Fibroblast of skin of left biceps (primary cell): Measurements from ENCODE around the gene ZMAT1.
"Not testable (repeated sequence)": the region's sequence is repeated elsewhere in the genome, so short reads cannot be mapped to it uniquely, and the experiment has no call there.

Source experiments
- DNase-seq, 2 experiments: peaks; one replicate each; pipeline ENCODE4 v3.0.0-alpha.2; 2013; ENCODE audit warnings: low read depth in 2 of 2

ZMAT1 gene

DNA sequence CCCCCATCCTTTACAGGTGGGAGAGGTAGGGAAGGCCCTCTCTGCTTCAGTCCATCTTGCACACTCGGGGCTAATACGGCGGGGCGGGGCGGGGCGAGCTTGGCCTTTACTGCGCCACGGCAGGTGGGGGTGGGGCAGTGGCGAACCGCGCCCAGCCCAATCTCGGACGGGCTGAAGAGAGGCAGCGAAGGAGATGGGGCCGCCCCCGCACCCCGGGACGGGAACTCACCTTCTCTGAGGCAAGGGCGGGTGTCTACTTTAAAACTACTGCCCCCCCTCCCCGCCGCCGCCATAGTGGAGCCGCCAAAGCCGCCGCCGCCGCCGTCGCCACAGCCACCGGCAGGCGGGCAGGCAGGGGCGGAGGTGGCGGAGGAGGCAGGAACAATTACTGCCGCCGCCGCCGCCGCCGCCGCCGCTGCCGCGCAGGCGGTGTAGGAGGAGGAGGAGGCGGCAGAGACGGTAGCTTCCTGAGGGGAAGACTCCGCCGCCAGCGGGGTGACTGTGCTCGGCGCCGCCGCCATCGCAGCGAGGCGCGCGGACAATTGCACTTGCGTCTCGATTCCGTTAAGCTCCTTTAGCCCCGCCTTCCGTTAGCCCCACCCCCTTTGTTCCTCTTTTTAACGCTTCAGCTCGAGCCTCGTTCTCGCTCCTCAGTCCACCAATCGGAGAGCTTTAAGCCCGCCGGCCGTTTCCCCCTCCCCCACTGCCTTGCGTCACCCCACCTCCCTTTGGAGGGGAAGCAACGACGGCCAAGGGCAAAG lies at the start of gene ZMAT1:
Gene ZMAT1 (minus strand): TSS at position 540 of the 761 bp plus-strand sequence. CDS start 19 bp downstream, at position 521.
- DNase-seq: peak; percentile 52 to 55

DNA sequence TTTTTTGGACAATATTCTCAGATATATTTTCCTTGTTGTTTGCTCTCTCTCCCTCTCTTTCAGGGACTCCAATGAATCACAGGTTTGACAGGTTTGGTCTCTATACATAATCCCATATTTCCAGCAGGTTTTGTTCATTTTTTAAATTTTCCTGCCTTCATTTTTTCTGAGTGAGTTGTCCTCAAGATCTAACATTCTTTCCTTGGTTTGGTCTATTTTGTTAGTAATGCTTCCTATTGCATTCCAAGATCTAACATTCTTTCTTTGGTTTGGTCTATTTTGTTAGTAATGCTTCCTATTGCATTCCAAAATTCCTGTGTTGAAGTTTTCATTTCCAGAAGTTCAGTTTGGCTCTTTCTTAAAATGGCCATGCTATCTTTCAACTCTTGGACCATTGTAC lies 45.3 kb upstream of the ZMAT1 start:
- DNase-seq: no peak

DNA sequence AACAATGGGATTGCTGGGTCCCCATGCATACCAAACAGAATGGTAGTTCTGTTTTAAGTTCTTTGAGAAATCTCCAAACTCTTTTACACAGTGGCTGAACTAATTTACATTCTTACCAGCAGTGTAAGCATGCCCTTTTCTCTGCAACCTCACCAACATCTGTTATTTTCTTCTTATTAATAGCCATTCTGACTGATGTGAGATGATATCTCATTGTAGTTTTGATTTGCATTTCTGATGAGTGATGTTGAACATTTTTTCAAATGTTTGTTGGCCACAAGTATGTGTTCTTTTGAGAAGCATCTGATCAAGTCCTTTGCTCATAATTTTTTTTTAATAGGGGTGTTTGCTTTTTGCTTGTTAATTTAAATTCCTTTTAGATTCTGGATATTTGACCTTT lies 41.2 kb upstream of the ZMAT1 start:
- DNase-seq: no peak

DNA sequence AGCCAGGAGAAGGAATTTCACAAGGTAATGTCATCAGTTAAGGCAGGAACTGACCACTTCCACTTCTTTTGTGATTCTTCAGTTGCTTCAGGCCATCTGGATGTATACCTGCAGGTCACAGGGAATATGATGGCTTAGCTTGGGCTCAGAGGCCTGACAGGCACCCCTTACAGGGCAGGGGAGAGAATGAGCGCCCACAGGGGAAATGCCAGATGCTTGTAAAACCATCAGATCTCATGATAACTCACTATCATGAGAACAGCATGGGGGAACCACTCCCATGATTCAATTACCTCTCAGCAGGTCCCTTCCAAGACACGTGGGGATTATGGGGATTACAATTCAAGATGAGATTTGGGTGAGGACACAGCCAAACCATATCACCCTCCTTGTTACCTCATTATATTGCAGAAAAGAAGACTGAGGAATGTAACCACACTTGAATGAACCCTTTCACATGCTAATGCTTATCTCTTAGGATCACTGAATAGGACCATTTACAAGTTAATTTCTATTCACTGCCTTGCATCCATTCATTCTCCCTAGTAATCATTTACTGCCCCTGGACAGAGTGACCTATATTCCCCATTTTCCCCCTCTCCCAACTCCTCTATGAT lies 33.2 kb upstream of the ZMAT1 start:
- DNase-seq: not testable (repeated sequence)

DNA sequence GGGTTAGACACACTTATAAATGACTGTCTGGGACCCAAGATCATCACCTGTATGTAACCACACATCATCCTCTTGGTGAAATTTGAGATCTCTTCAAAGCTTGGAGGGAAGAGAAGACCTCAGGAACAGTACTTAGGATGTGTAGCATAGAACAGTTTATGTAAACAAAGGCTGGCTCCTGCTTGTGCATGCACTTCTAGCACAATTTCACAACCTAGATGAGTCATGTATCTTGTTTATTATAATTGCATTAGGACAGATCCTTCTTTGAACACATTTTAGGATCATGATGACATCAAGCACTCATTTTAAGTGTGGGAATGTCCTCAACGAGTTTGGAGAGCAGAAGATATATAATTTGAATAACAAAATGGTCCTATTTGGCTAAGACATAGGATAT lies 26.3 kb upstream of the ZMAT1 start:
- DNase-seq: no peak

DNA sequence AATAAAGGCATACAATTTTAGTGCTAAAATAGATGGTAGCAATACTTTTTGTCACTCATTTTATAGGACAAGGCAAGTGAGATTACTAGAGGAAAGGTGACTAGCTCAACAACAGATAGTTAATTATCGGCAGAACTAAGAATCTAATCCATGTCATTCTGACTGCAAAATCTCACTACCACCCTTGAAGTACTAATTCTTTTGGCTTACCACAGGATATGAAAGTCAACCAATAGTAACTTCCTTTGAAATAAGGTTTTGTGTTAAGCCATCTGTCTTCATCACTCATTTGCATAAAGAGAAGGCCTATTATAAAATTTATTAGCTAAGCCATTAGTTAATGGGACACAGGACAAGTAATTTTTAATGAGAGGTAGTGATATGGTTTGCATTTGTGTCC lies 25.3 kb upstream of the ZMAT1 start:
- DNase-seq: no peak

DNA sequence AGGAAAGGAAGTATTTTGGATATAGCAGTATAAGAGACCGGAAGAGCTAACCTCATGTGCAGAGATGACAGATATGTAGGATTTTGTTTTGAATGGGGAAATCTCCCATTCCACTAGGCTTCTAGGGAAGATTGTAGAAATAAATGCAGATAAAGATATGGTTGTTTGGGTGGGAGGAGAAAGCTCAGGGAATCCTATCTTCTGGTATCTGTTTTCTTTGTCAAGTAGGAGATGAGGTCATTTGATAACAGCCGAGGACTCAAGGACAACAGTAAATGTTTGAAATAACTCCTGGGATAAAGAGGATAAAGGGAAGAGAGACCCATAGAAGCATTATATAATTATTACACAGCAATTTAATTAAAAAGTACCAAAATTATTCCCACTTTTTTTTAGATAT lies 24.7 kb upstream of the ZMAT1 start:
- no peak for DNase-seq

DNA sequence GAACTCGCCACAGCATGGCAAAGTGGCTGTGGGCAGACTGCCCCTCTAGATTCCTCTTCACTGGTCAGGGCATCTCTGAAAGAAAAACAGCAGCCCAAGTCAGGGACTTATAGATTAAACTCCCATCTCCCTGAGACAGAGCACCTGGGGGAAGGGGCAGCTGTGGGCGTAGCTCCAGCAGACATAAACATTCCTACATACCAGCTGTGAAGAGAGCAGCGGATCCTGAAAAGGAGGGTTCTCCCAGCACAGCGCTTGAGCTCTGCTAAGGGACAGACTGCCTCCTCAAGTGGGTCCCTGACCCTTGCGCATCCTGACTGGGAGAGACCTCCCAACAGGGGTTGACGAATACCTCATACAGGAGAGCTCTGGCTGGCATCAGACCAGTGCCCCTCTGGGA lies 18.8 kb upstream of the ZMAT1 start:
- no peak for DNase-seq

DNA sequence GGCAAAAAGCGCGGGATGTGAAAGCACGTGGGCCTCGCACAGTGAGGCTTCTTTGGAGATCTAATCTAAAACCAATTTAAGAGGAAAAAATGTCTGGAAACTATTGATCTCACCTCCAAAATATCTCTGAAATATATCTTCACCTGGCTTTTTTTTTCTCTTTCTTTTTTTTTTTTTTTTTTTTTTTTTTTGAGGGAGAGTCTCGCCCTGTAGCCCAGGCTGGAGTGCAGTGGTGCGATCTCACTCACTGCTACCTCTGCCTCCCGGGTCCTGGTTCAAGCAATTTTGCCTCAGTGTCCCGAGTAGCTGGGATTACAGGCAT lies 383 bp upstream of the ZMAT1 start:
- DNase-seq: no peak

DNA sequence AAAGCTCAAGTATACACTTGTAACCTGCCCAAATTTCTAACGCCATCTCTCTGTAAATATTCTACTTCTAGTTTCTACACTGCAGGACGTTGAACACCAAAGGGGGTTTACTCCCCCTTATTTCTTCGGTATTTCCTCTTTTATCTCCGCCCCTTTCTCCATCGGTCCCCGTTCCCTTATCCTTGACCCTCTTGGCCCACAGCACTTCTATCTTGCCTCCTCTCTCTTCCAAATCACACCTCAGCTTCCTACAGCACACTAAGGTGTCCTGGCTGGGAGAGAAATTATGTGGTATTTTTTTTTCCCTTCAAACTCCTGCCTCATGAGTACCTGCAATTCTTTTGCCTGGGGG lies 715 bp downstream of the ZMAT1 start:
- no peak for DNase-seq

DNA sequence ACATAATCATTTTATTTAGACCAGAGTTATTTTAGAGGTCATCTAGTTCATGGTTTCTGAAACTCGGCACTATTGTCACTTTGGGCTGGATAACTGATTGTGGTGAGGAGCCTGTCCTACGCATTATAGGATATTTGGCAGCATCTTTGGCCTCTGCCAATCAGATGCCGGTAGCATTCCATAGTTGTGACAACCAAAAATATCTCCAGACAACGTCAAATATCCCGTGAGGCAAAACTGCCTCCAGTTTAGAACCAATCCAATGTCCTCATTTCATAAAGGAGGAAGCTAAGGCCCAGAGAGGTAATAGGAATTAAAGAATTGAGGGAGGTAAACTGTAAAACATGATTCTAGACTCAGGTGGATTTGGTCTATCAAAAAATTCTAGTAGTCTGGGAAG lies 6.1 kb downstream of the ZMAT1 start:
- DNase-seq: no peak

DNA sequence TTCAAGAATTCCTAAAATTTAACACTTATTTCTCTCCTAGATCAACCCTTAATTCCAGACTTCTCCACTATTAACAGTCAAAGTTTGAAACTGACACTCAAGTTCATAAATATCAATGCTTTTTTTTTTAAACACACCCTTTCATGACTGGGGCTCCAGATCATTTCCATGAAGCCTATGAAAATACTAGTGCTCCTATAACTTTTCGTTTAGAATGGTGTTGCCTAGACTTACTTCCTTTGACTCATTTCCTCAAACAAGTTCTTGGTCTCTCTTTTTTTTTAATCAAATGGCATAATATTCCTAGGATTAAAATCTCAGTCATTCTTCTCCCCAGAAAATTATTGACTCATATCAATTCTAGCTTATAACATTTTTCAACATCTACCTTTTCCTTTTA lies 13.1 kb downstream of the ZMAT1 start:
- DNase-seq: no peak

DNA sequence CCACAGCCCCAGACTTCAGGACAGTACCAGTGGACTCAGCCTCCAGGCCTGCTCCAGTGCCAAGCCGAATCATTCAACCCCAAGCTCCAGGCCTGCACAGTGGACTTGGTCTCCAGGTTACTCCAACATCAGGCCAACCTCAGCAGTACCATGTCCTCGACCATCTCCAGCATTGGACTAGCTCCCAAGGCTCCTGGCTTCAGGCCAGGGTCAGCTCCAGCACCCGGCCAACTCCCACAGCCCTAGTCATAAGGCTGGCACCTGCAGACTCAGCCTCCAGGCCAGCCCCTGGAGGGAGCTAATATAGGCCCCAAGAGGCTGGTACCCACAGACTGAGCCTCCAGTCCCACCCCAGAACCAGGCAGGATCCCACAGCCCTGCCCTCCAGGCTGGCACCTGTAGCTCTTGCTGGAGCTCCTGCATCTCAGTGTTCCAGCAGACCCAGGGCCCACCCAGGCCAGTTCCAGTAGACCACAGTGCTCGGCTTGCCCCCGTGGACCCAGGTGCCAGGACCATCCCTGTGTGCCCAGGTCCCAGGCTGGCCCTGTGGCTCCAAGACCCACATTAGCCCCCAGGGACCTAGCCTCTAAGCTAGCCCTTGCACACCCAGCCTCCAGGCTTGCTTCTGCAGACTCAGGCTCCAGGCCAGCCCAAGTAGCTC lies 25.6 kb downstream of the ZMAT1 start:
- DNase-seq: no peak

DNA sequence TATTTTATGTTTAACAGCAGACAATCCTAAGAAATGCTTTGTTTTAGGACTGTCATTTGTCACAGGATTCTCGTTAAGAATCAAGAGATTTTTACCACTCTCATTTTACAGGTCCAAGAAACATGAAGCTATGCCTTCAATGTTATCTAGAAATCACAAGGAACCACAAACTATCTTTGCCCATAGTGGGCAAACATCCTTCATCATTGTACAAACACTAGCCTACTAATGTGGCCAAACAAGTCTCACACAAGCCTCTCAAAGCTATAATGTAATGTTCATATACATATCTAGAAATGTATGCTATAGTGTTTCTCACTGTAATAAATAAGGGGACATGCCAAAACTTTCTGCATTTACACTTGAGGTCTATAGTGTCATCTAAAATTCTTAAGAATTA lies 26.8 kb downstream of the ZMAT1 start:
- DNase-seq: no peak
